GM12874 (cell line): Measurements from ENCODE around the gene OGFR.

Experiments
- TF ChIP-seq, protein P1 (sequence below): IDR thresholded peaks from 2 replicates; pipeline ENCODE4 v1.5.1; 2011; ENCODE audit warnings: low read depth, mild to moderate bottlenecking, control low read depth, low read length, moderate library complexity; ENCODE audit not compliant: insufficient read depth

OGFR gene

DNA sequence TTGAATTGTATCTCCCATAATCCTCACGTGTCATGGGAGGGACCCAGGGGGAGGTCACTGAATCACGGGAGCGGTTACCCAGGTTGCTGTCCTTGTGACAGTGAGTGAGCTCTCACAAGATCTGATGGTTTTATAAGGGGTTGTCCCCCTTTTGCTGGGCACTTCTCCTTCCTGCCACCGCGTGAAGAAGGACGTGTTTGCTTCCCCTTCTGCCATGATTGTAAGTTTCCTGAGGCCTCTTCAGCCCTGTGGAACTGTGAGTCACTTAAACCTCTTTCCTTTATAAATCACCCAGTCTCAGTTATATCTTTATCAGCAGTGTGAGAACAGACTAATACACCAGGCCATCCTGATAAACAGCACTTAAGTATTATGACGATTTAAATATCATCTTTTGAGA is 17.3 kb upstream of the OGFR start:
- TF ChIP-seq, protein P1, sequence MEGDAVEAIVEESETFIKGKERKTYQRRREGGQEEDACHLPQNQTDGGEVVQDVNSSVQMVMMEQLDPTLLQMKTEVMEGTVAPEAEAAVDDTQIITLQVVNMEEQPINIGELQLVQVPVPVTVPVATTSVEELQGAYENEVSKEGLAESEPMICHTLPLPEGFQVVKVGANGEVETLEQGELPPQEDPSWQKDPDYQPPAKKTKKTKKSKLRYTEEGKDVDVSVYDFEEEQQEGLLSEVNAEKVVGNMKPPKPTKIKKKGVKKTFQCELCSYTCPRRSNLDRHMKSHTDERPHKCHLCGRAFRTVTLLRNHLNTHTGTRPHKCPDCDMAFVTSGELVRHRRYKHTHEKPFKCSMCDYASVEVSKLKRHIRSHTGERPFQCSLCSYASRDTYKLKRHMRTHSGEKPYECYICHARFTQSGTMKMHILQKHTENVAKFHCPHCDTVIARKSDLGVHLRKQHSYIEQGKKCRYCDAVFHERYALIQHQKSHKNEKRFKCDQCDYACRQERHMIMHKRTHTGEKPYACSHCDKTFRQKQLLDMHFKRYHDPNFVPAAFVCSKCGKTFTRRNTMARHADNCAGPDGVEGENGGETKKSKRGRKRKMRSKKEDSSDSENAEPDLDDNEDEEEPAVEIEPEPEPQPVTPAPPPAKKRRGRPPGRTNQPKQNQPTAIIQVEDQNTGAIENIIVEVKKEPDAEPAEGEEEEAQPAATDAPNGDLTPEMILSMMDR: no peak

DNA sequence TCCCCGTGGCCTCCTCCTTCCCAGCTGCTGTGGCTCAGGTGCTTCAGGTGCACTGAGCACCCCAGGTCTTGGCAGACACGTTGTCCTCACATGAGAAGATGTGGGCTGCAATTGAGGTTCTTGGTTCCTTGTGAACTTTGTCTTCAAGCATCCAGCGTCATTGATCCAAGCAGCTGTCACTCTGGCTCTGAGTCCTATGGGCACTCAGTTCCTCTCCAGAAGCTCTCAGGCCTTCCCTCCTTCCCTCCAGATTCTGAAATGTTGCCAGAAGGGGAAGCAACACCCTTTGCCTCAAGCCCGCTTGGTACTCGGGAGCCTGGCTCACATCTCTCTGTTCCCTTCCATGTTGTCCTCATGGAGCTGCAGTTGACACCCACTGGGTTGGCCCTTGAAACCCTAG is 16.8 kb upstream of the OGFR start:
- TF ChIP-seq, protein P1: no peak

DNA sequence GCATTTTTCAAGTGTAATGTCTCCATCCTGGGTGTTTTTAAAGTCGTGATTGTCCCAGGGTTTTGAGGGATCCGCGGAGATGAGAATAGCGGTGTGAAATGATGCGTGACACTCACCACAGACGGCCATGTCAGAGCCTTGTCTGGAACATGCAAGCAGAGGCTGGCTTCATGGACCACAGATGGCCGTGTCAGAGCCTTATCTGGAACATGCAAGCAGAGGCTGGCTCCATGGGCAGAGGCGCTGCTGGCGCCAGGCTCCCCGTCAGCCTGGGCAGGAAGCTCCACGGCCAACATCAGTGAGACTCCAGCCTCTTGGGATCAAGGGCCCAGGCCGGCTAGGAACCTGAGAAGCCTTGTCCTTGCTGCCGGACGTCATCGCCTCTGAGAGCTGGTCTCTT is 16.0 kb upstream of the OGFR start:
- TF ChIP-seq, protein P1: no peak

DNA sequence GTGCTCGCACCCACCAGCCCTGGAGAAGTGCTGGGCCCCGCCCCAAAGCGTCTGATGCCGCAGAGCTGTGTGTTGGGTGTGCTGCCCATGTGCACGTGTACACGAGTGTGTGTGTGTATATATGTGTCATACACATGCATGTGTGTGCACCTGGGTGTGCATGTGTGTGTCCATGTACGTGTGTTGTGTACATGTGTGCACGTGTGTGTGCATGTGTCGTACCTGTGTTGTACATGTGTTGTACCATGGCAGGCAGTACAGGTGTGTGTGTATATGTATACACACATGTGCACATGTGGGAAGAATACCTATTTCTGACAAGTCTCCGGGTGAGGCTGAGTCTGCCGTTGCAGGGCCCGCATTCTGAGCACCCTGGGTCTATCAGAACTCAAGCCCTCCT is 14.6 kb upstream of the OGFR start:
- TF ChIP-seq, protein P1: no peak

DNA sequence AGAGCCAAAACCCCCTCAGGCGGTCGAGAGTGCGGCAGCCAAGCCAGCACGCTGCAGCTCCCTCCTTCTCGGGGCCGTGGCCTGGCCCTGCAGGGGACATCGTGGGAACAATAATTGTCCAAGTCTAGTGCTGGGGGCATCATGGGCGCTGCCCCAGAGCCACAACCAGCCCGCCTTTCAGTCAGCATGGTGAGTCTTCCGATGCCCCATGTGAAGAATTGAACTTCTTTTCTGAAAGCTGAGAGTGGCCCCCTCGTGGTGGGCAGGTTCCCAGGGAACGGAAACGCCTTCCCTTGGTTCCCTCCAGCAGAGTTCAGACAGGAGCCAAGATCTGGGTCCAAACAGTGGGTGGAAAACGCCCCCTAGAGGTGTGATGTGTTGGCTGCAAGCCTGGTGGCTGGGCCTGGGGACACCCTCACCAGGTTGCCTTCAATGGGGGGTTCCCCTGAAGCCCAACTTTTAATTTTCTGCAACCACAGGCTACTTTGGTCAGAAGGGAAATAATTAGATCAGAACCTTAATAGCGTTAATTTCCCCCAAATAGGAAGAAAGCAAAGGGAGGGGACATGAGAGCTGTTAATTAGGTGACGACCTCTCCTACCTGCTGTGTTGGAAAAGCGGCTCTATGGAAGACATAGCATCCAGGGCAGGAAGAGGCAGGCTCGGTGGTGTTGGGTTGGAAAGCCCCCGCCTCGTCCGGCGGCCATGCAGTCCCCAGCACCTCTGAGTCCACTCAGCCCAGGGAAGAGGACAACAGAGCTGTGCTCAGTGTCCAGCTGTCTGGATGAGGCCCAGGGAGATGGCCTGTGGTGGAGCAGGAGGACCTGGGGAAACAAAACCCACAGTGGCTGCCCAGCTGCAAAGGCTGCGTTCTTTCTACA is 13.1 kb upstream of the OGFR start:
- TF ChIP-seq, protein P1: peak; percentile 93

DNA sequence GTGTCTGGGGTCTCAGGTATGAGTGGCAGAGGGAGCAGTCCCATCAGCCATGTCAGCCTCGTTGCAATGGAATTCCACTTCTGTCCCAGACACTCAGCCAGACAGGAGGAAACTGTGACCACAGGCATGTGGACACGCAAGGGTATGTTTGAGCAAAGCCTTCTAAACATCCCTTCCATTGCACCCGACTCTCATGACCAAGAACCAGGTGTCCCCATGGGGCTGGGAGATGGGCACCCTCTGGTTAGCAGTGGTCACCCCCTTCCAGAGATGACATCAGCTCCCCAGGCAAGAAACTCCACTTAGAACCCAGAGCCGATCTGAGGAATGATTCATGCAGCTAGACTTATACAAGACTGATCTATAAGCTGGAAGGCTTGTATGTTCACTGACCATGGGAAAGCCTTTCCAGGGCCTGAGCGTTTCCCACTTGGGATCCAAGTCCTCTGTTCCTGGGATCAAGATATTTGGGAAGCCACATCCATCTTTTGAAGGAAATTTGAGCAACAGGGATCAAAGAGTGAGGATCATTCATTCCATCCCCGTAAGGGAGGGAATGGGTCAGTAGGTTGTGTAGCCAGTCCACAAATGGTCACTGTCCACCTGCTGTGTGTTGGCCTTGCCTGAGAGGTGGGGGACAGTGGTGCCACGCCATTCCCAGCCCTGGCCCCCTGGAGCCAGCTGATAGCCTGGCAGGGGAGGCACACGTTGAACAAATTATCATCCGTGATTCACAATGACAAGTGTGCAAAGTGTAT is 12.3 kb upstream of the OGFR start:
- TF ChIP-seq, protein P1: no peak

DNA sequence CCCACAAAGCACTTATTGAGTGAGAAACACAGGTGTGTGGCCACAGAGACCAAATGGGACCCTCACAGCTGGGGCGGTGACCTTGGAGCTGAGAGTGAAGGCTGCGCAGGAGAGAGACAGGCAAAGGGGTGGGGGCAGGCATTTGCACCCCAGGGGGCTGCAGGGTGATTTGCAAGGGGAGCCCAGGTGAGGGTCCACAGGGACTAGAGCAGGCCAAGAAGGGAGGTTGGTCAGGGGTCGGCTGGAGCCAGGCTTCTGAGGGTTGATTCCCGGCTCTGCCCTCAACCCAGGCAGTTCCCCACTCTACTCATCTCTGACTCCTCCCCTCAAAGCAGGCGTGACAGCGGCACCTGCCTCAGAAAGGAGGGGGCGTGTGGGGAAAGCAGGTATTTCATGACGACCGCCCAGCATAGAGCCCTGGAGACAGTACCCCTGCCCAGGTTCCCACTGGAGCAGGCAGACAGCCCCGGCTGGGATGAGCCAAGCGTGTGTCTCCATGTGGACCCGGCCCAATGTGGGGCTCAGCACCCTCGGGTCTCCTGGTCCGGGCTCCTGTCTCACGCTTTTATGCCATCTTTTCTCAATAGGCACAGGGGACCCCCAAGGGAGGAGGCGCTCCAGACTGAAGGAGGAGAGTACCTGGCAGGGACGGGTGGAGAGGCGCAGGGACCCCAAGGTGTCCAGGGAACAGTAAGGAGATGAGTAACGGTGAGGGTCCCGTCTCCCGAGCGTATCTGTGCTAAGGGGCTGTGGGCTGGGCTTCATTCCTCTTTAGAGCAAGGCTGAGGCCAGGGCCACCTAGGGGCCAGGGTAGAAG is 11.5 kb upstream of the OGFR start:
- TF ChIP-seq, protein P1: no peak
